Activated T-cell treated with anti-CD3 and anti-CD28 coated beads, Interleukin-2, amount 50 U/mL, for 1 hour (primary cell): ENCODE data around the gene SLC9A8.
"Not testable (repeated sequence)": the region's sequence is repeated elsewhere in the genome, so short reads cannot be mapped to it uniquely, and the experiment has no call there.

Source experiments
- DNase-seq: peaks from one replicate; pipeline ENCODE4 v3.0.0-alpha.2; 2020

Gene SLC9A8

GRCh38 chr20:49853640-49854039 lies 41.0 kb downstream of the SLC9A8 start:
- DNase-seq: no peak

GRCh38 chr20:49854190-49854875 lies 41.7 kb downstream of the SLC9A8 start:
- no peak for DNase-seq

GRCh38 chr20:49856904-49857303 lies 44.3 kb downstream of the SLC9A8 start:
- DNase-seq: no peak

- DNase-seq: no peak
Observed at GRCh38 chr20:49858076-49858585, 45.5 kb downstream of the SLC9A8 start.

GRCh38 chr20:49859011-49859410 lies 46.4 kb downstream of the SLC9A8 start:
- no peak for DNase-seq

DNA sequence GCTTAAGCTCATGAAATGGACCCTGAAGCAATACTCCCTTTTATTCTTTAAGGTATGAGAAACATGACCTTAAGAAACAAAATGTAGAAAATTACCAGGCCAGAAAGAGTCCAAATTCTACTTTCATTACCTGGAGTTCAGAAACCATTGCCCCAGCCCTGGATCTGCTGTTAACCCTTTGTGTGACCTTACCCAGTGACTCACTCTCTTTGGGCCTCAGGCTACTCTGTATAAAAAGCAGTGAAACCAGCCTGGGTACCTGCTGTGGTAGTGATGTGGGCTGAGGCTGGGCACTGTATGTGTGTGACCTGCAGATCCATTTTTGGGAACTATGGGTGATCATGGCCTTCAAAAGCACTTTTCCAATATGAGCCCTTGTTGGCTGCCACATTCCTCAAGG lies 47.2 kb downstream of the SLC9A8 start:
- DNase-seq: no peak

DNA sequence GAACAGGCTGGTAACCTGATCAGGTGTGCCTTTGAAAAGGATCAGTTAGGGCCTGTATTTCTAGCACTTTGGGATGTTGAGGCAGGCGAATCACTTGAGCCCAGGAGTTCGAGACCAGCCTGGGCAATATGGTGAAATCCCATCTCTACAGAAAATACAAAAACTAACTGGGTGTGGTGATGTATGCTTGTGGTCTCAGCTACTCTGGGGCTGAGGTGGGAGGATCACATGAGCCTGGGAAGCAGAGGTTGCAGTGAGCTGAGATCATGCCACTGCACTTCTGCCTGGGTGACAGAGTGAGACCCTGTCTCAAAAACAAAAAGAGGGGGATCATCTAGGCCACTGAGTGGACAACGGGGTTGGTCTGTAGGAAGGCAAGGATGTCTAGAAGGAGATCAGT lies 48.6 kb downstream of the SLC9A8 start:
- not testable (repeated sequence) for DNase-seq

GRCh38 chr20:49862607-49863200 lies 50.1 kb downstream of the SLC9A8 start:
- DNase-seq: no peak

- no peak for DNase-seq
Observed at GRCh38 chr20:49863666-49864065, 51.0 kb downstream of the SLC9A8 start.

DNA sequence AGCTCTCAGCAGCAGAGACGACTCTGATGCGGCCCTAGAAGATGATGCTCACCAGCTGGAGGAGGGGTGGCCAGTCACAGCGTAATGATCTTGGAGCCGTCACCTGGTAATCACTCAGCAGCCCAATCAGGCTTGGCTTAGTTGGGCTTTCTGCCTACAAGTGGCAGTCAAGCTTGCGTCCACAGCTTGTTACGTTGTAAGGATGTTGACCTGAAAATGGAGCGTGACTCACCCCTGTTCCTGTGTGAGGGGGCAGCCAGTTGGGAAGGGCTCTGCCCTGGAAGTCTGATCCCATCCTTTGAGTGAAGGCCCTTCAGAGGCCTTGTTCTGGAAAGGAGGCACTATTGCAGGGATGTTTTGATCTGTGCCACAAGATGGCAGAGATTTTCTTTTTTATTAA lies 52.9 kb downstream of the SLC9A8 start:
- DNase-seq: no peak

- no peak for DNase-seq
Observed at GRCh38 chr20:49866051-49866450, 53.4 kb downstream of the SLC9A8 start.

DNA sequence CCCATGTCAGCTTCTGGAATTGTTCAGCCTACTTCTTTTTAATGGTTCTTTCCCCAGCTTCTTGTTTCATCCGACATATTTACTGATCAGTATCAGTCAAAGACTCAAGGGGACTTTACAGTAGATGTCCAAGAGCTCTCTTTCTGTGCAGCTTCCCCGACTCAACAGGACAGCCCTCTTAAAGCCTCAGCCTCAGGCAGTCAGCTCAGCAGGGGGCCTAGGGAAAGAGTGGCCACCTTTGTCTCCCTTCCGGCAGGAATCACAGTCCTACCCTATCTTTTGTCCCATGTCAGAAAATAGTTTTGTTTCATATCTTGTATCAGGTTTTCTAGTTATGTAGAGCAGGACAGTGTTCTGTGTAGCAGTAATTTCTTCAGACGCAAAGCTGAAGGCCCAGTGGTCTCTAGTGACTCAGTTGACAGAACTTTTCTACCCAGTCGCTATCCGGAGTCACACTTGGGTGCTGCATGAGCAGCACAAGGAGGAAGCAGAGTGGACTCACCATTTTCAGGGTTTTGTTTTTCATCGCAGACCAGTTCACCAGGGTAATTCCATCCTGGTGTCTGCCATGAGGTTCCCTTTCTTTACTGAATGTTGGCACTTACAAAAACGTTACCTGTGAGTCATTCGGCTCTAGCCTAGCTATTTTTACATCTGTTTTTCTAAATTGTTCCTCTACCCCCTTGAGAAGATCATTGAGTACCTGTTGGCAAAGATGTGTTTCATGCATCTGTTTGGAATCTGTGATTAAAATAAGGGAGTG lies 55.0 kb downstream of the SLC9A8 start:
- no peak for DNase-seq

DNA sequence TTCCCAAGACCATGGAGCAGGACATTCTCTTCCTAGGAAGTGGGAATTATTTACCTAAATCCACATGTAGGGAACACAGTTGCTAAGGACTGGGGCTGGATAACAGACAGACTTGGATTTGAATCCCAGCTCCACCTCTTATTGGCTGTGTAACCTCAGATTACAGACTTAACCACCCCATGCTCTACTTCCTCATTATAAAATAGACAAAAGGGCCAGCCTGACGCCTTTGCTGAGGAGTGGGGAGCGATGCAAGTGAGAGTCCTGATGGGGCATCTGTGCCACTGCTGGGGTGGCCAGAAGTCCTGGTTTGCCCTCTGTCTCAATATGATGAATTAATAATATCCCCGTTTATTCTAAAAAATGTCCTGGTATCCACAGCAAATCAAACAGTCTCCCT lies 55.9 kb downstream of the SLC9A8 start:
- no peak for DNase-seq

DNA sequence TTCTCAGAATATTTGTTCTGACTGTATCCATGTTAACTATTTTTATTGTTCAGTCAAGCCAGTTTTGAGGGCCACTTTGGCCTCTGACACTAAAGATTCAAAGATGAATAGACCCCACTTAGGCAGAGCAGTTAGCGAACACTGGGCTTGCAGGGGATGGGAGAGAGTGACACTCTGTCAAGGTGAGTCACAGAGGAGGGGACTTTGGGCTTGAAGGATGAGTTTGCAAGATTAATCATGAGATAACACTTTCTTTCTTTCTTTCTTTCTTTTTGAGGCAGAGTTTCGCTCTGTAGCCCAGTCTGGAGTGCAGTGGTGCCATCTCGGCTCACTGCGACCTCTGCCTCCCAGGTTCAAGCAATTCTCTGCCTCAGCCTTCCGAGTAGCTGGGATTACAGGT lies 56.3 kb downstream of the SLC9A8 start:
- DNase-seq: no peak

GRCh38 chr20:49870261-49870660 lies 57.6 kb downstream of the SLC9A8 start:
- no peak for DNase-seq

DNA sequence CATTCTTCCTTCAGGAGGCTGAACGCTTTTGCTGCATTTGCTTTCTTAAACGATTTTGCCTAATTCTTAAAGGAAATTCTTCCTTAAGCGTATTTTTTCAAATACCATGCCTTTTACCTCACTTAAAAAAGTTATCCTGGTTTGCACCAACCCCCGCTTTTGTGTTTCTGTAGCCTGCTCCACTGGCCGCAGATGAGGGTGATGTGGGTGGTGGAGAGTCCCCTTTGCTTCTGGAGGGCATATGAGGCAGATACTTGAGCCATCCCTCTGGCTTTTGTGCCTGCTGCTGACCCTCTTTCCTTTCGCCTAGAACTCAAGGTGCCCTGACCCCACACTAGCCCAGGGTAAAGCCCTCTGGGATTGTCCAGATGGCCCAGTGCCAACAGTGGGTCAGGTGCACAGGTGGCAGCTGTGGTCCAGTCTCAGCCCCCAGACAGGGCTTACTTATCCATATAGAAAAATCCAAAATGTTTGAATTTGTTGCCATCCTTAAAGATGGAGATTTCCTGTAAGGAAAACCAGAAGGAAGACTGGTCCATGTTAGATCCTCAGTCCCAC lies 58.8 kb downstream of the SLC9A8 start:
- DNase-seq: no peak

GRCh38 chr20:49872056-49872455 lies 59.4 kb downstream of the SLC9A8 start:
- DNase-seq: no peak

- no peak for DNase-seq
Observed at GRCh38 chr20:49874696-49875095, 62.1 kb downstream of the SLC9A8 start.

DNA sequence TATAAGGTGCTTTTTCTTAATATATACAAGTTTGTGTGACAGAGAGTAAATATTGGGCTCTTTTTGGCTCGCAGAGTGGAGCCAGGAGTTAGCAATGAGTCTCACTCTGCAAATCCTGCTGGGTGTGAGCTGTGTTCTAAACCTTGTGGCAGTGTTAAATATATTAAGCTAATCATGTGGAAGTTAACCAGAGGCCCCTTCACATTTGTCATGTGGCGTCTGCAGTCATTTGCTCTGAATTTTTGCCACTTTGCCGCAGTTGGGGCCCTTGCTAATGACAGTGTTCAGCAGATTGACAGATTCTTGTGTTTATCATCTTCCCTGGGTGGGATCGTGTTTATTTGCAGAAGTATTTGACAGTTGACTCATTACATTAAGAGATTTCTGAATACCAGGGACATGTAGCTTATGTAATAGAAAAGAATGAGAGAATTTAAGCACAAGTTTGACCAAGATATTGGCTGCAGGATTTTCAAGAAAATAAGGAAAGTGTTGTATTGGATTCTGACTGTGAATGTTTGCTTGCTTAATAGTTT lies 64.8 kb downstream of the SLC9A8 start:
- DNase-seq: no peak

DNA sequence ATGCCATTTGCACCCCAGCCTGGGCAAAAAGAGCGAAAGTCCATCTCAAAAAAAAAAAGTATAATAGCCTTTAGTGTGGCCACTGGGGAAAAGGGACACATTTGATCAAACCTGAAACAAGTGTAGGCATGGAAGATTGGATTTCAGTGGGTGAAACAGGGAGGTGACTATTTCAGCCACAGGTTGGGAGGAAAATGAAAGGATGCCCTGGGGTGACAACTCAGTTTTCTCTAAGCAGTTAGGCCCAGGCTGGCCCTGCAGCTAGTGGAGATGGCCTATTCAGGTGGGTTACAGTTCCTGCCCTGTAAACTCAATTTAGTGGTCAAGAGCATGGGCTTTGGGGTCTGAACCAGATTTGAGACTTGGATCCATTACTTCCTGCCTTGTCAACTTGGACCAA lies 66.3 kb downstream of the SLC9A8 start:
- DNase-seq: no peak

- no peak for DNase-seq
Observed at GRCh38 chr20:49880177-49880576, 67.5 kb downstream of the SLC9A8 start.

- no peak for DNase-seq
Observed at GRCh38 chr20:49880724-49881445, 68.3 kb downstream of the SLC9A8 start.
